Liver (tissue), 9 donors: Measurements from ENCODE around the gene CHPF2. TPM values are rescaled to one million over a fixed set of nuclear protein-coding genes. Genes with fewer than 3 reads are reported as not detected.

Experiments
- DNase-seq: peaks from one replicate; pipeline ENCODE4 v3.0.0-alpha.2; 2017; ENCODE audit warnings: low spot score
- H3K27ac ChIP-seq, 2 donors: one replicate each; pipeline ENCODE4 v1.7.0; 2013; ENCODE audit warnings: inconsistent platforms in 2 of 2, low read length in 2 of 2, control low read depth in 1 of 2, low read depth in 1 of 2, mild to moderate bottlenecking in 1 of 2
- H3K27me3 ChIP-seq, 4 donors: one replicate each; pipeline versions ENCODE4 v1.6.1 to v1.7.0; 2013; ENCODE audit warnings: low read length in 3 of 4, inconsistent platforms in 1 of 4, mild to moderate bottlenecking in 1 of 4, moderate library complexity in 1 of 4; ENCODE audit not compliant: control insufficient read depth in 4 of 4, insufficient read depth in 4 of 4
- H3K36me3 ChIP-seq, 4 donors: one replicate each; pipeline versions ENCODE4 v1.6.1 to v1.7.0; 2013; ENCODE audit warnings: low read length in 3 of 4, mild to moderate bottlenecking in 3 of 4, low read depth in 1 of 4, moderate library complexity in 1 of 4; ENCODE audit not compliant: control insufficient read depth in 4 of 4, insufficient read depth in 3 of 4
- H3K4me1 ChIP-seq, 4 donors: one replicate each; pipeline versions ENCODE4 v1.6.1 to v1.7.0; 2013; ENCODE audit warnings: low read length in 3 of 4, mild to moderate bottlenecking in 3 of 4, moderate library complexity in 1 of 4; ENCODE audit not compliant: control insufficient read depth in 4 of 4, insufficient read depth in 4 of 4
- H3K4me3 ChIP-seq, 3 donors: one replicate each; pipeline versions ENCODE4 v1.6.1 to v1.7.0; 2013; ENCODE audit warnings: low read length in 3 of 3, control low read depth in 1 of 3, low read depth in 1 of 3, mild to moderate bottlenecking in 1 of 3
- H3K9ac ChIP-seq, 2 donors: one replicate each; pipeline ENCODE4 v1.7.0; 2013; ENCODE audit warnings: low read length in 2 of 2, mild to moderate bottlenecking in 2 of 2, moderate library complexity in 2 of 2, control low read depth in 1 of 2, low read depth in 1 of 2
- H3K9me3 ChIP-seq, 4 donors: one replicate each; pipeline versions ENCODE4 v1.6.1 to v1.7.0; 2013; ENCODE audit warnings: low read length in 3 of 4; ENCODE audit not compliant: control insufficient read depth in 4 of 4
- EGR1 ChIP-seq, 2 donors: IDR thresholded peaks; 2 replicates each; pipeline ENCODE4 v1.6.1; 2016 to 2018; ENCODE audit warnings: antibody characterized with exemption in 2 of 2, low read depth in 2 of 2
- FOXA1 ChIP-seq: IDR thresholded peaks from 2 replicates; pipeline ENCODE4 v1.6.1; 2016; ENCODE audit warnings: antibody characterized with exemption
- FOXA2 ChIP-seq: IDR thresholded peaks from 2 replicates; pipeline ENCODE4 v1.6.1; 2016; ENCODE audit warnings: antibody characterized with exemption
- HNF4G ChIP-seq: IDR thresholded peaks from 2 replicates; pipeline ENCODE4 v1.6.1; 2016; ENCODE audit warnings: antibody characterized with exemption
- JUND ChIP-seq, 2 donors: IDR thresholded peaks; 2 replicates each; pipeline ENCODE4 v1.6.1; 2016; ENCODE audit warnings: antibody characterized with exemption in 2 of 2
- RXRA ChIP-seq, 2 donors: IDR thresholded peaks; 2 replicates each; pipeline ENCODE4 v1.6.1; 2017 to 2018; ENCODE audit warnings: antibody characterized with exemption in 2 of 2, mild to moderate bottlenecking in 1 of 2
- SP1 ChIP-seq: IDR thresholded peaks from 2 replicates; pipeline ENCODE4 v1.6.1; 2018; ENCODE audit warnings: antibody characterized with exemption, mild to moderate bottlenecking
- TAF1 ChIP-seq: conservative IDR thresholded peaks from 2 replicates; pipeline ENCODE4 v1.6.1; 2016; ENCODE audit warnings: antibody characterized with exemption, mild to moderate bottlenecking
- YY1 ChIP-seq: IDR thresholded peaks from 2 replicates; pipeline ENCODE4 v1.6.1; 2016; ENCODE audit warnings: antibody characterized with exemption, mild to moderate bottlenecking
- ZBTB33 ChIP-seq: IDR thresholded peaks from 2 replicates; pipeline ENCODE4 v1.6.1; 2016; ENCODE audit warnings: antibody characterized with exemption
- WGBS: extraction: QIAGEN DNeasy Blood & Tissue Kit; methylation state at CpG from one replicate; pipeline ENCODE4 v1.1.7; 2013; 5-methylcytosine and 5-hydroxymethylcytosine counted together
- polyA plus RNA-seq, 2 donors: library from polyadenylated mRNA; stranded (reverse) in 1 of 2; unstranded in 1 of 2; fragments of 200-250 nt in 1 of 2; fragments of >200 nt in 1 of 2; fragmentation: Nextera tagmentation in 1 of 2; extraction: Ambion mirVana in 1 of 2; gene quantifications; one replicate each; pipeline versions ENCODE4 v1.2.1 to v1.2.3, GENCODE V29; 2013 to 2015
- total RNA-seq, 2 donors: library from RNA; depleted of rRNA; stranded (reverse); fragments of >200 nt; gene quantifications; one replicate each; pipeline ENCODE4 v1.2.3, GENCODE V29; 2014
- TF ChIP-seq, protein P1 (sequence below): fragments of 150-350 bp; IDR thresholded peaks from 2 replicates; pipeline ENCODE4 v1.5.1; 2017; ENCODE audit warnings: improper control_type of control experiment, low read depth, low read length; ENCODE audit not compliant: missing input control
- TF ChIP-seq, protein P2 (sequence below): IDR thresholded peaks from 2 replicates; pipeline ENCODE4 v1.6.1; 2016; ENCODE audit warnings: antibody characterized with exemption
- TF ChIP-seq, protein P3 (sequence below): IDR thresholded peaks from 2 replicates; pipeline ENCODE4 v1.6.1; 2016; ENCODE audit warnings: antibody characterized with exemption, mild to moderate bottlenecking
- donor health status: healthy.
- donor health status: healthy.
- donor health status: healthy.
- donor health status: healthy.
- donor health status: healthy.

The CHPF2 gene
- total and polyA plus RNA-seq, 4 donors: 4.1 to 19.7 (median 18.1) TPM

- Histone ChIP-seq H3K36me3 (no peaks in the 10 kb centered on the region), H3K9me3 (no peaks in the 10 kb centered on the region), H3K4me3 (peak overlapping the region in 1 of 3 donors; percentile 64), H3K9ac (no peak overlapping the region), H3K27ac (no peak overlapping the region), H3K4me1 (peaks cover 11 to 24% (median 15%) of the 10 kb centered on the region in 4 donors), H3K27me3 (peaks cover 0 to 10% (median 0%) of the 10 kb centered on the region in 4 donors)
- TF ChIP-seq FOXA1: no peak
- no peak for TF ChIP-seq ZBTB33
- TF ChIP-seq, protein P1, sequence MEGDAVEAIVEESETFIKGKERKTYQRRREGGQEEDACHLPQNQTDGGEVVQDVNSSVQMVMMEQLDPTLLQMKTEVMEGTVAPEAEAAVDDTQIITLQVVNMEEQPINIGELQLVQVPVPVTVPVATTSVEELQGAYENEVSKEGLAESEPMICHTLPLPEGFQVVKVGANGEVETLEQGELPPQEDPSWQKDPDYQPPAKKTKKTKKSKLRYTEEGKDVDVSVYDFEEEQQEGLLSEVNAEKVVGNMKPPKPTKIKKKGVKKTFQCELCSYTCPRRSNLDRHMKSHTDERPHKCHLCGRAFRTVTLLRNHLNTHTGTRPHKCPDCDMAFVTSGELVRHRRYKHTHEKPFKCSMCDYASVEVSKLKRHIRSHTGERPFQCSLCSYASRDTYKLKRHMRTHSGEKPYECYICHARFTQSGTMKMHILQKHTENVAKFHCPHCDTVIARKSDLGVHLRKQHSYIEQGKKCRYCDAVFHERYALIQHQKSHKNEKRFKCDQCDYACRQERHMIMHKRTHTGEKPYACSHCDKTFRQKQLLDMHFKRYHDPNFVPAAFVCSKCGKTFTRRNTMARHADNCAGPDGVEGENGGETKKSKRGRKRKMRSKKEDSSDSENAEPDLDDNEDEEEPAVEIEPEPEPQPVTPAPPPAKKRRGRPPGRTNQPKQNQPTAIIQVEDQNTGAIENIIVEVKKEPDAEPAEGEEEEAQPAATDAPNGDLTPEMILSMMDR: no peak
- no peak for TF ChIP-seq EGR1 (IDR thresholded peaks at IDR 0.05; ENCODE audit: low read depth in 2 of 2)
- no peak for TF ChIP-seq RXRA (IDR thresholded peaks at IDR 0.05)
- TF ChIP-seq FOXA2: no peak
- 25% methylated on average over 19 of the region's 19 CpGs for WGBS
- DNase-seq: no peak
Measured at GRCh38 chr7:151251328-151251688, 19.0 kb downstream of the CHPF2 start.

DNA sequence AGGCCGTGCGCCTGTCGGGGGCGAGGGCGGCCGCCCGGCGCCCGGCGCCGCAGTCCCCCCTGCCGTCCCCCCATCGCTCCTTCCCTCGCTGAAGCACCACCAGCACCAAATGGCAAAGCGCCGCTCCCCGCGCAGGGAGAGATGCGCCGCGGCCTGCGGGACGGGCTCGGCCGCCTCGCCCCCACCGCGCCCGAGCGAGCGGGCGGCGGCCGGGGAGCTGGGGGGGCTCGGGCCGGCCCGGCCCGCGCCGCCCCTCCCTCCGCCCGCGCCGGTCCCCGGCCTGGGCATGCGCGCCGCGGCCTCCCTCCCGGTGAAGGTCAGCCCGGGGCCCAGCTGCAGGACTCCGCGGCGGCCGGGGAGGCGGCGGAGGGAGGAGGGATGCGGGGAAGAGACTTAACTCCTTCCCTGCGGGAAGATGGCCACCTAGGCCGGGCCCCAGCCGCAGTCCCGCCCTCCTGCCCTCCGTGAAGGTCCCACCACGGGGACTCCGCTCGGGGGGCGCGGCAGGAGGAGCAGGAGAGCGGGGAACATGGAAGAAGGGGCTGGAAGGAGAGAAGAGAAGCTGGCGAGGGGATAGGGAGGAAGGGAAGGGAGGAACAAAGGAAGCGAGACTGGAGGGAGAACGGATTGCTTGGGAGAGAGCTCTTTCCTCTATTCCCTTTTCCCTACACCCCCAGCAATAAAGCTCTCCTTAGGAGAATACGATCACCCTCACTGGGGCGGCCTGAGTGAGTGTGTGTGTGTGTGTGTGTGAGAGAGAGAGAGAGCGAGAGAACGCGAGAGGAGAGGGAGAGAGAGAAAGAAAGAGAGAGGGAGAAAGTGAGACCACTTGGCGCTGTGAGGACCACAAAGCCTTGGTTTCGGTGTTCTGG is 19.6 kb downstream of the CHPF2 start:
- Histone ChIP-seq H3K4me1 (peaks cover 11 to 24% (median 15%) of the 10 kb centered on the region in 4 donors), H3K36me3 (no peaks in the 10 kb centered on the region), H3K9ac (no peak overlapping the region), H3K27me3 (peaks cover 0 to 7% (median 0%) of the 10 kb centered on the region in 4 donors), H3K9me3 (no peaks in the 10 kb centered on the region), H3K27ac (peak overlapping the region; percentile 32 to 58), H3K4me3 (peak overlapping the region in 1 of 3 donors; percentile 64)
- DNase-seq: no peak
- WGBS: 7% methylated on average over 79 of the region's 79 CpGs
- TF ChIP-seq EGR1 (IDR thresholded peaks at IDR 0.05; ENCODE audit: low read depth in 2 of 2) (no peak), FOXA1 (no peak), JUND (IDR thresholded peaks at IDR 0.05) (no peak), YY1 (no peak), FOXA2 (no peak), TAF1 (no peak), HNF4G (no peak), SP1 (no peak)
- TF ChIP-seq, protein P2, sequence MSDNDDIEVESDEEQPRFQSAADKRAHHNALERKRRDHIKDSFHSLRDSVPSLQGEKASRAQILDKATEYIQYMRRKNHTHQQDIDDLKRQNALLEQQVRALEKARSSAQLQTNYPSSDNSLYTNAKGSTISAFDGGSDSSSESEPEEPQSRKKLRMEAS: no peak
- TF ChIP-seq, protein P3, sequence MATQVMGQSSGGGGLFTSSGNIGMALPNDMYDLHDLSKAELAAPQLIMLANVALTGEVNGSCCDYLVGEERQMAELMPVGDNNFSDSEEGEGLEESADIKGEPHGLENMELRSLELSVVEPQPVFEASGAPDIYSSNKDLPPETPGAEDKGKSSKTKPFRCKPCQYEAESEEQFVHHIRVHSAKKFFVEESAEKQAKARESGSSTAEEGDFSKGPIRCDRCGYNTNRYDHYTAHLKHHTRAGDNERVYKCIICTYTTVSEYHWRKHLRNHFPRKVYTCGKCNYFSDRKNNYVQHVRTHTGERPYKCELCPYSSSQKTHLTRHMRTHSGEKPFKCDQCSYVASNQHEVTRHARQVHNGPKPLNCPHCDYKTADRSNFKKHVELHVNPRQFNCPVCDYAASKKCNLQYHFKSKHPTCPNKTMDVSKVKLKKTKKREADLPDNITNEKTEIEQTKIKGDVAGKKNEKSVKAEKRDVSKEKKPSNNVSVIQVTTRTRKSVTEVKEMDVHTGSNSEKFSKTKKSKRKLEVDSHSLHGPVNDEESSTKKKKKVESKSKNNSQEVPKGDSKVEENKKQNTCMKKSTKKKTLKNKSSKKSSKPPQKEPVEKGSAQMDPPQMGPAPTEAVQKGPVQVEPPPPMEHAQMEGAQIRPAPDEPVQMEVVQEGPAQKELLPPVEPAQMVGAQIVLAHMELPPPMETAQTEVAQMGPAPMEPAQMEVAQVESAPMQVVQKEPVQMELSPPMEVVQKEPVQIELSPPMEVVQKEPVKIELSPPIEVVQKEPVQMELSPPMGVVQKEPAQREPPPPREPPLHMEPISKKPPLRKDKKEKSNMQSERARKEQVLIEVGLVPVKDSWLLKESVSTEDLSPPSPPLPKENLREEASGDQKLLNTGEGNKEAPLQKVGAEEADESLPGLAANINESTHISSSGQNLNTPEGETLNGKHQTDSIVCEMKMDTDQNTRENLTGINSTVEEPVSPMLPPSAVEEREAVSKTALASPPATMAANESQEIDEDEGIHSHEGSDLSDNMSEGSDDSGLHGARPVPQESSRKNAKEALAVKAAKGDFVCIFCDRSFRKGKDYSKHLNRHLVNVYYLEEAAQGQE: no peak
